ENCODE data around the gene SELP. TPM values are rescaled to one million over a fixed set of nuclear protein-coding genes. Genes with fewer than 3 reads are reported as not detected.
"Not testable (repeated sequence)": the region's sequence is repeated elsewhere in the genome, so short reads cannot be mapped to it uniquely, and the experiment has no call there.

The SELP gene
- 10 to 100 TPM; 13.7 to 16.7 TPM for total RNA-seq

- no peak for DNase-seq (ENCODE audit: low spot score)
- no peak within 1 kb of the TSS for H3K27ac ChIP-seq
- H3K9me3 ChIP-seq: peaks cover 7 to 20% of the 10 kb centered on the region in 2 donors
- H3K4me1 ChIP-seq: no peaks in the 10 kb centered on the region
- H3K36me3 ChIP-seq: no peaks in the 10 kb centered on the region
- TF ChIP-seq CTCF (IDR thresholded peaks at IDR 0.05): no peak
- H3K4me3 ChIP-seq: no peak within 1 kb of the TSS
- H3K27me3 ChIP-seq: no peaks in the 10 kb centered on the region
These were observed at the start of gene SELP for GRCh38 chr1:169630006-169630405. TSS of gene SELP (minus strand) at chr1:169630124. CDS start at chr1:169630074, 50 bp downstream.

- H3K4me3 ChIP-seq: no peak overlapping the region
- H3K9me3 ChIP-seq: no peaks in the 10 kb centered on the region
- no peaks in the 10 kb centered on the region for H3K27me3 ChIP-seq
- no peaks in the 10 kb centered on the region for H3K36me3 ChIP-seq
- H3K27ac ChIP-seq: no peak overlapping the region
- no peaks in the 10 kb centered on the region for H3K4me1 ChIP-seq
- no peak for TF ChIP-seq CTCF (IDR thresholded peaks at IDR 0.05)
- DNase-seq (ENCODE audit: low spot score): no peak
These were observed 49.8 kb upstream of the SELP start for GRCh38 chr1:169679692-169680091.

- TF ChIP-seq CTCF (IDR thresholded peaks at IDR 0.05): no peak
- no peak for DNase-seq (ENCODE audit: low spot score)
These were observed 46.1 kb upstream of the SELP start for GRCh38 chr1:169676001-169676400.

GRCh38 chr1:169670836-169671235 is 40.9 kb upstream of the SELP start:
- Histone ChIP-seq H3K27me3 (no peaks in the 10 kb centered on the region), H3K4me1 (no peaks in the 10 kb centered on the region), H3K9me3 (no peaks in the 10 kb centered on the region), H3K36me3 (no peaks in the 10 kb centered on the region), H3K27ac (no peak overlapping the region), H3K4me3 (no peak overlapping the region)
- no peak for DNase-seq (ENCODE audit: low spot score)
- TF ChIP-seq CTCF (IDR thresholded peaks at IDR 0.05): no peak

More at GRCh38 chr1:169676001-169676400, 46.1 kb upstream of the SELP start:
- no peaks in the 10 kb centered on the region for H3K27me3 ChIP-seq
- H3K9me3 ChIP-seq: no peaks in the 10 kb centered on the region
- H3K36me3 ChIP-seq: no peaks in the 10 kb centered on the region
- H3K4me1 ChIP-seq: no peaks in the 10 kb centered on the region
- H3K27ac ChIP-seq: no peak overlapping the region
- H3K4me3 ChIP-seq: no peak overlapping the region

GRCh38 chr1:169670244-169670643 is 40.3 kb upstream of the SELP start:
- H3K4me3 ChIP-seq; DNase-seq (ENCODE audit: low spot score); H3K27me3 ChIP-seq; H3K4me1 ChIP-seq; H3K36me3 ChIP-seq; H3K27ac ChIP-seq; H3K9me3 ChIP-seq: not testable (repeated sequence)

DNA sequence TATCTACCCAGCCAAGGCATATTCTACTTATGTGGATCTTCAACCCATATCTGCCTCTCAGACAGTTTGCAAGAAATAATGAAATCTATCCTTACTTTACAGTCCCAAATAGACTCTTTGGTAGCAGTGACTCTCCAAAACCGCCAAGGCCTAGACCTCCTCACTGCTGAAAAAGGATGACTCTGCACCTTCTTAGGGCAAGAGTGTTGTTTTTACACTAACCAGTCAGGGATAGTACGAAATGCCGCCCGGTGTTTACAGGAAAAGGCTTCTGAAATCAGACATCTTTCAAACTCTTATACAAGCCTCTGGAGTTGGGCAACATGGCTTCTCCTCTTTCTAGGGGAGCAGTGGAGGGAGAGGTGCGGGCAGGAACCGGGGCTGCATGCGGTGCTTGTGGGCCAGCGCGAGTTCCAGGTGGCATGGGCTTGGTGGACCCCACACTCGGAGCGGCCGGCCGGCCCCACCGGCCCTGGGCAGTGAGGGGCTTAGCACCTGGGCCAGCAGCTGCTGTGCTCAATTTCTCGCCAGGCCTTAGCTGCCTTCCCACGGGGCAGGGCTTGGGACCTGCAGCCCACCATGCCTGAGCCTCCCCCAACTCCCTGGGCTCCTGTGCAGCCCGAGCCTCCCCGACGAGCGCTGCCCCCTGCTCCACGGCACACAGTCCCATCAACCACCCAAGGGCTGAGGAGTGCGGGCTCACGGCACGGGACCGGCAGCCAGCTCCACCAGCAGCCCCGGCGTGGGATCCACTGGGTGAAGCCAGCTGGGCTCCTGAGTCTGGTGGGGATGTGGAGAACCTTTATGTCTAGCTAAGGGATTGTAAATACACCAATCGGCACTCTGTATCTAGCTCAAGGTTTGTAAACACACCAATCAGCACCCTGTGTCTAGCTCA is 38.0 kb upstream of the SELP start:
- not testable (repeated sequence) for H3K4me3 ChIP-seq; H3K4me1 ChIP-seq; H3K27ac ChIP-seq; DNase-seq (ENCODE audit: low spot score); H3K36me3 ChIP-seq; H3K9me3 ChIP-seq; H3K27me3 ChIP-seq

DNA sequence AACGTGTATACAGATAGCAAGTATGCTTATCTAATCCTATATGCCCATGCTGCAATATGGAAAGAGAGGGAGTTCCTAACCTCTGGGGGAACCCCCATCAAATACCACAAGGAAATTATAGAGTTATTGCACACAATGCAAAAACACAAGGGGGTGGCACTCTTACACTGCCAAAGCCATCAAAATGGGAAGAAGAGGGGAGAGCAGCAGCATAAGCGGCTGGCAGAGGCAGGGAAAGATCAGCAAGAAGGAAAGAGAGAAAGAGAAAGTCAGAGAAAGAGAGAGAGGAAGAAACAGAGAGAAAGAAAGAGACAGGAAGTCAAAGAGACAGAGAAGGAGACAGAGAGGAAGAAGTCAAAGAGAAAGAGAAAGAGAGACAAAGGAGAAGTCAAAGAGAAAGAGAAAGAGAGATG is 37.3 kb upstream of the SELP start:
- H3K36me3 ChIP-seq; H3K4me3 ChIP-seq; H3K27ac ChIP-seq; DNase-seq (ENCODE audit: low spot score); H3K4me1 ChIP-seq; H3K27me3 ChIP-seq; H3K9me3 ChIP-seq: not testable (repeated sequence)

DNA sequence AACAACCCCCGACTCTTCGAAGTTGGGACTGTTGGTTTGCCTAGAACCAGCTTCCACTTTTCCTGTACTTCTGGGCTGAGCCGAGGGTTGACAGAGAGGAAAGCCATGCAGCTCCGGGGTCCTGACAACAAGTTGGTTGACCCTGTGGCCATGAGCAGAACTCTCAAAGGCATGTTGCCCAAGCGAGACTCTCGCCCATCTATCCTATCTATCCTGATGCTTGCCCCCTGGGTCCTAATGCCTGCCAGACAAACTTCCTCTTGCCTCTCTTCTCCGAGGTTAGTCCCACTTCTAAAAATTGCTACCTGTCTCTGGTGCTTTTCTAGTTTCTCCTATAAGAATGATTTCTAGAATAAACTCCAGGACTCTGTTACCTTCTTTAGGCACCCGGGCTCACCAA is 32.8 kb upstream of the SELP start:
- not testable (repeated sequence) for H3K9me3 ChIP-seq; H3K4me1 ChIP-seq; H3K27ac ChIP-seq; H3K4me3 ChIP-seq; H3K27me3 ChIP-seq; DNase-seq (ENCODE audit: low spot score); H3K36me3 ChIP-seq

- H3K9me3 ChIP-seq: not testable (repeated sequence)
These were observed 31.1 kb upstream of the SELP start for GRCh38 chr1:169661066-169661465.

GRCh38 chr1:169658777-169659176 is 28.9 kb upstream of the SELP start:
- H3K27me3 ChIP-seq; H3K27ac ChIP-seq; H3K36me3 ChIP-seq; DNase-seq (ENCODE audit: low spot score); H3K9me3 ChIP-seq; H3K4me1 ChIP-seq; H3K4me3 ChIP-seq: not testable (repeated sequence)

More at GRCh38 chr1:169661066-169661465, 31.1 kb upstream of the SELP start:
- not testable (repeated sequence) for DNase-seq (ENCODE audit: low spot score); H3K27me3 ChIP-seq; H3K4me3 ChIP-seq; H3K27ac ChIP-seq; H3K4me1 ChIP-seq; H3K36me3 ChIP-seq

Data from right atrium auricular region (tissue), 2 donors.